GM18499 (cell line): ENCODE measurements around the gene PAPSS1.

Experiments
- ATAC-seq: cut with Tn5 transposase; IDR thresholded peaks from one replicate; pipeline ENCODE4 v1.9.1; 2021; ENCODE audit warnings: moderate number of reproducible peaks; ENCODE audit not compliant: insufficient read depth, unreplicated experiment

PAPSS1 gene

GRCh38 chr4:107719922-107720722 lies at the start of gene PAPSS1:
Gene PAPSS1 (minus strand): TSS chr4:107720234. CDS start chr4:107720179, 55 bp downstream.
- peak; percentile 63 for ATAC-seq

- no peak for ATAC-seq
These were observed 40.4 kb upstream of the PAPSS1 start for GRCh38 chr4:107760281-107760947.

GRCh38 chr4:107757864-107758476 lies 37.9 kb upstream of the PAPSS1 start:
- no peak for ATAC-seq

- no peak for ATAC-seq
These were observed 37.2 kb upstream of the PAPSS1 start for GRCh38 chr4:107757283-107757682.

- ATAC-seq, result no peak
These were observed 35.9 kb upstream of the PAPSS1 start for GRCh38 chr4:107755841-107756356.

- no peak for ATAC-seq
These were observed 31.6 kb upstream of the PAPSS1 start for GRCh38 chr4:107751670-107752069.

- no peak for ATAC-seq
These were observed 27.9 kb upstream of the PAPSS1 start for GRCh38 chr4:107747748-107748486.

GRCh38 chr4:107746161-107746560 lies 26.1 kb upstream of the PAPSS1 start:
- no peak for ATAC-seq

GRCh38 chr4:107744532-107744931 lies 24.5 kb upstream of the PAPSS1 start:
- ATAC-seq, result no peak

GRCh38 chr4:107743532-107743931 lies 23.5 kb upstream of the PAPSS1 start:
- no peak for ATAC-seq

- ATAC-seq, result no peak
These were observed 22.8 kb upstream of the PAPSS1 start for GRCh38 chr4:107742791-107743190.

- ATAC-seq, result no peak
These were observed 22.2 kb upstream of the PAPSS1 start for GRCh38 chr4:107742196-107742595.

GRCh38 chr4:107740950-107741701 lies 21.1 kb upstream of the PAPSS1 start:
- no peak for ATAC-seq

- no peak for ATAC-seq
These were observed 20.3 kb upstream of the PAPSS1 start for GRCh38 chr4:107740381-107740780.

GRCh38 chr4:107737450-107737849 lies 17.4 kb upstream of the PAPSS1 start:
- no peak for ATAC-seq

- ATAC-seq, result no peak
These were observed 17.0 kb upstream of the PAPSS1 start for GRCh38 chr4:107736924-107737448.

GRCh38 chr4:107736037-107736436 lies 16.0 kb upstream of the PAPSS1 start:
- ATAC-seq, result peak; percentile 80

- no peak for ATAC-seq
These were observed 14.1 kb upstream of the PAPSS1 start for GRCh38 chr4:107734120-107734519.

- no peak for ATAC-seq
These were observed 13.4 kb upstream of the PAPSS1 start for GRCh38 chr4:107733431-107733925.
